ENCODE measurements around the gene SPP1. TPM values are rescaled to one million over a fixed set of nuclear protein-coding genes. Genes with fewer than 3 reads are reported as not detected.
A peak's percentile ranks its signal among the peaks of the same experiment; 100 is the strongest.
"Not testable (repeated sequence)": the region's sequence is repeated elsewhere in the genome, so short reads cannot be mapped to it uniquely, and the experiment has no call there.

Gene SPP1
- total RNA-seq, 1 donor from 2014 or later, result 375 TPM

- no peak overlapping the region for H3K4me3 Mint-ChIP-seq
- H3K4me1 Mint-ChIP-seq (ENCODE audit: unreplicated experiment), result no peaks in the 10 kb centered on the region
- TF ChIP-seq CTCF (conservative IDR thresholded peaks at IDR 0.05), result no peak
- H3K36me3 Mint-ChIP-seq, result no peaks in the 10 kb centered on the region
- no peak overlapping the region for H3K27ac Mint-ChIP-seq
- H3K27me3 Mint-ChIP-seq, result no peaks in the 10 kb centered on the region
- H3K9me3 Mint-ChIP-seq, result no peaks in the 10 kb centered on the region
- no peak for DNase-seq (ENCODE audit: extremely low spot score, unreplicated experiment)
These were observed 11.0 kb downstream of the SPP1 start for GRCh38 chr4:87986508-87986907.

GRCh38 chr4:87989765-87990164, 14.3 kb downstream of the SPP1 start:
- TF ChIP-seq CTCF (conservative IDR thresholded peaks at IDR 0.05), result no peak
- DNase-seq (ENCODE audit: extremely low spot score, unreplicated experiment), result no peak
- Mint-ChIP-seq H3K4me1 (ENCODE audit: unreplicated experiment) (no peaks in the 10 kb centered on the region), H3K9me3 (no peaks in the 10 kb centered on the region), H3K27ac (no peak overlapping the region), H3K4me3 (no peak overlapping the region), H3K36me3 (no peaks in the 10 kb centered on the region), H3K27me3 (no peaks in the 10 kb centered on the region)

GRCh38 chr4:87995435-87995834, 19.9 kb downstream of the SPP1 start:
- no peaks in the 10 kb centered on the region for H3K4me1 Mint-ChIP-seq (ENCODE audit: unreplicated experiment)
- H3K27me3 Mint-ChIP-seq, result no peaks in the 10 kb centered on the region
- H3K36me3 Mint-ChIP-seq, result peaks cover 3% of the 10 kb centered on the region
- no peak for DNase-seq (ENCODE audit: extremely low spot score, unreplicated experiment)
- H3K27ac Mint-ChIP-seq, result no peak overlapping the region
- no peak for TF ChIP-seq CTCF (conservative IDR thresholded peaks at IDR 0.05)
- H3K9me3 Mint-ChIP-seq, result no peaks in the 10 kb centered on the region
- H3K4me3 Mint-ChIP-seq, result no peak overlapping the region

- not testable (repeated sequence) for H3K4me1 Mint-ChIP-seq (ENCODE audit: unreplicated experiment); H3K27ac Mint-ChIP-seq; DNase-seq (ENCODE audit: extremely low spot score, unreplicated experiment); H3K36me3 Mint-ChIP-seq; H3K4me3 Mint-ChIP-seq; H3K27me3 Mint-ChIP-seq; H3K9me3 Mint-ChIP-seq
- TF ChIP-seq CTCF (conservative IDR thresholded peaks at IDR 0.05), result peak; percentile 60
These were observed 23.7 kb downstream of the SPP1 start for GRCh38 chr4:87999191-87999691.

GRCh38 chr4:88001871-88002270, 26.4 kb downstream of the SPP1 start:
- Mint-ChIP-seq H3K27ac (no peak overlapping the region), H3K4me3 (no peak overlapping the region)

More at GRCh38 chr4:88001871-88002270, 26.4 kb downstream of the SPP1 start:
- no peaks in the 10 kb centered on the region for H3K9me3 Mint-ChIP-seq
- H3K36me3 Mint-ChIP-seq, result peaks cover 3% of the 10 kb centered on the region
- no peak for DNase-seq (ENCODE audit: extremely low spot score, unreplicated experiment)
- H3K27me3 Mint-ChIP-seq, result peaks cover 8% of the 10 kb centered on the region
- no peak for TF ChIP-seq CTCF (conservative IDR thresholded peaks at IDR 0.05)
- H3K4me1 Mint-ChIP-seq (ENCODE audit: unreplicated experiment), result peaks cover 3% of the 10 kb centered on the region

All from type B pancreatic cell (in vitro differentiated cells).